IMR-90 (cell line): Measurements from ENCODE around the gene INAVA. TPM values are rescaled to one million over a fixed set of nuclear protein-coding genes. Genes with fewer than 3 reads are reported as not detected.
"Not testable (repeated sequence)": the region's sequence is repeated elsewhere in the genome, so short reads cannot be mapped to it uniquely, and the experiment has no call there.

ENCODE experiments used
- ATAC-seq: fragments of 200-7000 bp; cut with Tn5 transposase; 2 replicates; pipeline ENCODE4 v1.9.1; 2020; ENCODE audit warnings: low read depth, mild to moderate bottlenecking, moderate library complexity
- BruUV-seq: library from RNA; stranded (reverse); fragments of 400-500 nt; replicated peaks from 2 replicates; lab custom pipeline; 2021; lab: Mats Ljungman, UMichigan
- CTCF ChIA-PET: fragments of 300-600 bp; formaldehyde crosslinking; extraction: SDS; loops from one replicate; lab custom pipeline; 2021; ENCODE audit warnings: antibody characterized with exemption; lab: Yijun Ruan, JAX
- POLR2A ChIA-PET: fragments of 300-600 bp; sonication (Branson Sonifier 250); formaldehyde crosslinking; loops from one replicate; lab custom pipeline; 2022; ENCODE audit warnings: antibody characterized with exemption; ENCODE audit not compliant: unreplicated experiment; lab: Charles Lee
- DNase-seq: peaks from one replicate; pipeline ENCODE4 v3.0.0; 2013
- H2AFZ ChIP-seq: replicated peaks from 2 replicates; pipeline ENCODE3; 2013; ENCODE audit warnings: low read length, mild to moderate bottlenecking; ENCODE audit not compliant: poor library complexity
- H2AK5ac ChIP-seq: 2 replicates; pipeline ENCODE4 v1.6.1; 2013; ENCODE audit warnings: low read depth, low read length, inconsistent platforms
- H2AK9ac ChIP-seq: replicated peaks from 2 replicates; pipeline ENCODE3; 2013; ENCODE audit warnings: mild to moderate bottlenecking, low read depth, low read length, moderate library complexity; ENCODE audit not compliant: poor library complexity
- H2BK120ac ChIP-seq: 2 replicates; pipeline ENCODE4 v1.6.1; 2013; ENCODE audit warnings: low read depth, low read length, inconsistent platforms
- H2BK15ac ChIP-seq: 3 replicates; pipeline ENCODE4 v1.6.1; 2013; ENCODE audit warnings: low read depth, low read length, inconsistent platforms
- H2BK20ac ChIP-seq: 2 replicates; pipeline ENCODE4 v1.6.1; 2013; ENCODE audit warnings: low read depth, mild to moderate bottlenecking, inconsistent platforms, low read length, moderate library complexity
- H2BK5ac ChIP-seq: 2 replicates; pipeline ENCODE4 v1.6.1; 2013; ENCODE audit warnings: mild to moderate bottlenecking, low read depth, low read length, inconsistent platforms; ENCODE audit not compliant: poor library complexity, severe bottlenecking
- H3K14ac ChIP-seq: replicated peaks from 2 replicates; pipeline ENCODE4 v1.6.1; 2013; ENCODE audit warnings: low read depth, low read length, inconsistent platforms
- H3K18ac ChIP-seq: 2 replicates; pipeline ENCODE4 v1.6.1; 2013; ENCODE audit warnings: low read depth, low read length, control low read depth
- H3K23ac ChIP-seq: 2 replicates; pipeline ENCODE4 v1.6.1; 2013; ENCODE audit warnings: low read depth, low read length, inconsistent platforms
- H3K27ac ChIP-seq: 2 replicates; pipeline ENCODE4 v1.5.1; 2013; ENCODE audit warnings: mild to moderate bottlenecking, control low read depth, low read length; ENCODE audit not compliant: insufficient read depth
- H3K27me3 ChIP-seq: 2 replicates; pipeline ENCODE4 v1.6.1; 2013; ENCODE audit warnings: low read length; ENCODE audit not compliant: control insufficient read depth, insufficient read depth
- H3K36me3 ChIP-seq: 2 replicates; pipeline ENCODE4 v1.6.1; 2013; ENCODE audit warnings: low read length, mixed read lengths; ENCODE audit not compliant: control insufficient read depth, insufficient read depth
- H3K4ac ChIP-seq: 2 replicates; pipeline ENCODE4 v1.6.1; 2013; ENCODE audit warnings: low read depth, low read length, inconsistent platforms
- H3K4me1 ChIP-seq: 2 replicates; pipeline ENCODE4 v1.6.1; 2013; ENCODE audit warnings: low read length, mixed read lengths; ENCODE audit not compliant: control insufficient read depth, insufficient read depth
- H3K4me2 ChIP-seq: 2 replicates; pipeline ENCODE4 v1.6.1; 2013; ENCODE audit warnings: low read depth, mild to moderate bottlenecking, control low read depth, low read length, moderate library complexity
- H3K4me3 ChIP-seq: 2 replicates; pipeline ENCODE4 v1.5.1; 2013; ENCODE audit warnings: low read depth, mild to moderate bottlenecking, control low read depth, low read length, moderate library complexity; ENCODE audit not compliant: insufficient read depth
- H3K56ac ChIP-seq: 2 replicates; pipeline ENCODE4 v1.6.1; 2013; ENCODE audit warnings: low read length, inconsistent platforms; ENCODE audit not compliant: insufficient read depth; ENCODE audit errors: extremely low read depth
- H3K79me1 ChIP-seq, 2 experiments: 2 replicates each; pipeline ENCODE4 v1.6.1; 2013; ENCODE audit warnings: low read length in 2 of 2, inconsistent platforms in 1 of 2, low read depth in 1 of 2
- H3K9ac ChIP-seq: 2 replicates; pipeline ENCODE4 v1.6.1; 2013; ENCODE audit warnings: low read depth, low read length, control low read depth
- H3K9me1 ChIP-seq: 2 replicates; pipeline ENCODE4 v1.6.1; 2013; ENCODE audit warnings: low read length, inconsistent platforms; ENCODE audit not compliant: insufficient read depth
- H3K9me3 ChIP-seq: 2 replicates; pipeline ENCODE4 v1.6.1; 2013; ENCODE audit warnings: low read length; ENCODE audit not compliant: control insufficient read depth, insufficient read depth
- H4K20me1 ChIP-seq: 2 replicates; pipeline ENCODE4 v1.6.1; 2013; ENCODE audit warnings: low read length, inconsistent platforms; ENCODE audit not compliant: insufficient read depth
- H4K5ac ChIP-seq: 2 replicates; pipeline ENCODE4 v1.6.1; 2013; ENCODE audit warnings: mild to moderate bottlenecking, low read depth, low read length, control low read depth
- H4K8ac ChIP-seq, 2 experiments: 2 replicates each; pipeline ENCODE4 v1.6.1; 2013; ENCODE audit warnings: low read depth in 2 of 2, low read length in 2 of 2, control low read depth in 1 of 2, inconsistent platforms in 1 of 2
- H4K91ac ChIP-seq: 2 replicates; pipeline ENCODE4 v1.6.1; 2013; ENCODE audit warnings: low read depth, low read length, inconsistent platforms; ENCODE audit not compliant: insufficient read depth
- WGBS, 2 experiments: methylation state at CpG; one replicate each; pipeline versions ENCODE4 v1.1.5 to v1.1.7; 2013; ENCODE audit warnings: missing lambda C conversion rate in 2 of 2; ENCODE audit not compliant: insufficient read length in 1 of 2; ENCODE audit errors: extremely low coverage in 2 of 2; 5-methylcytosine and 5-hydroxymethylcytosine counted together
- dilution Hi-C: fragments of 300-500 bp; cut with HindIII; formaldehyde crosslinking; loops from one replicate; pipeline ENCODE4 v1.14.3; 2018; ENCODE audit warnings: low sequenced_read_pairs; ENCODE audit not compliant: unreplicated experiment
- in situ Hi-C: fragments of 300-500 bp; cut with MboI; formaldehyde crosslinking; loops from 3 replicates; pipeline ENCODE4 v1.14.3; 2019; ENCODE audit warnings: low sequenced_read_pairs, inconsistent platforms, mixed read lengths
- intact Hi-C: fragments of 100-400 bp; cut with micrococcal nuclease; formaldehyde crosslinking; loops from 2 replicates; pipeline ENCODE4 v1.10.0; 2022
- polyA plus RNA-seq, 3 experiments: library from polyadenylated mRNA; depleted of rRNA; stranded (reverse); fragments of >200 nt; gene quantifications; 2 replicates each; pipeline ENCODE4 v1.2.3, GENCODE V29; 2012; ENCODE audit warnings: low replicate concordance in 1 of 3
- total RNA-seq: library from RNA; depleted of rRNA; stranded (reverse); fragments of >200 nt; gene quantifications from 2 replicates; pipeline ENCODE4 v1.2.3, GENCODE V29; 2012
- TF ChIP-seq, protein P1 (sequence below): fragments of 150-350 bp; IDR thresholded peaks from 2 replicates; pipeline ENCODE4 v1.6.1; 2016; ENCODE audit warnings: low read depth, mild to moderate bottlenecking, low read length, moderate library complexity, borderline replicate concordance

Gene INAVA
- total and polyA plus RNA-seq, 2 of the 4 experiments (the other 2 are of a cell fraction): under 0.01 to 0.07 TPM

DNA sequence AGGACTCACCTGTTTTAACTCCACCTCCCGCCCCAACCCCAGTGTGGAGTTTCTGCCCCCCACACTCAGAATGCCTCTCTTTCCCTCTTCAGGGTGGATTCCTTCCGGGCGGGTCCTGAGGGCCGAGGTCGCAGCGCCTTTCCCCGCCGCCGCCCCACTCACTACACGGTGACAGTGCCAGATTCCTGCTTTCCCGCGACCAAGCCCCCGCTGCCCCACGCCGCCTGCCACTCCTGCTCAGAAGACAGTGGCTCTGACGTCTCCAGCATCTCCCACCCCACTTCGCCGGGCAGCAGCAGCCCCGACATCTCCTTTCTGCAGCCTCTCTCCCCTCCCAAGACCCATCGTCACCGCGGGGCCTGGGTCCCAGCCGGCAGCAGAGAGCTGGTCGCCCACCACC, 16.7 kb downstream of the INAVA start:
- in situ Hi-C loops: no loop called here
- Histone ChIP-seq H3K79me1 (no peaks in the 10 kb centered on the region), H2BK5ac (no peak overlapping the region), H2AFZ (no peak overlapping the region), H2AK9ac (no peak overlapping the region), H3K4ac (no peak overlapping the region), H3K4me2 (no peak overlapping the region), H4K5ac (no peak overlapping the region), H2BK120ac (no peak overlapping the region), H3K36me3 (no peaks in the 10 kb centered on the region), H3K4me3 (no peak overlapping the region), H3K9me3 (no peaks in the 10 kb centered on the region), H3K9ac (no peak overlapping the region), H3K23ac (no peak overlapping the region), H4K8ac (no peak overlapping the region), H2BK20ac (no peak overlapping the region), H3K18ac (no peak overlapping the region), H3K27me3 (peaks cover 23% of the 10 kb centered on the region), H2AK5ac (no peak overlapping the region), H4K20me1 (no peaks in the 10 kb centered on the region), H3K4me1 (no peaks in the 10 kb centered on the region), H2BK15ac (no peak overlapping the region), H4K91ac (no peak overlapping the region), H3K14ac (no peak overlapping the region), H3K9me1 (no peaks in the 10 kb centered on the region), H3K56ac (no peak overlapping the region), H3K27ac (no peak overlapping the region)
- ATAC-seq: no peak
- intact Hi-C loops: no loop called here
- CTCF ChIA-PET: no interaction called here
- no peak for DNase-seq
- TF ChIP-seq, protein P1, sequence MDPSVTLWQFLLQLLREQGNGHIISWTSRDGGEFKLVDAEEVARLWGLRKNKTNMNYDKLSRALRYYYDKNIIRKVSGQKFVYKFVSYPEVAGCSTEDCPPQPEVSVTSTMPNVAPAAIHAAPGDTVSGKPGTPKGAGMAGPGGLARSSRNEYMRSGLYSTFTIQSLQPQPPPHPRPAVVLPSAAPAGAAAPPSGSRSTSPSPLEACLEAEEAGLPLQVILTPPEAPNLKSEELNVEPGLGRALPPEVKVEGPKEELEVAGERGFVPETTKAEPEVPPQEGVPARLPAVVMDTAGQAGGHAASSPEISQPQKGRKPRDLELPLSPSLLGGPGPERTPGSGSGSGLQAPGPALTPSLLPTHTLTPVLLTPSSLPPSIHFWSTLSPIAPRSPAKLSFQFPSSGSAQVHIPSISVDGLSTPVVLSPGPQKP: no peak
- dilution Hi-C loops: no loop called here
- POLR2A ChIA-PET: no interaction called here
- no TSS peak for BruUV-seq
- WGBS, 2 experiments: 93% methylated on average over 18 of the region's 24 CpGs; no CpG with 5 or more reads in 1 of the 2 experiments

DNA sequence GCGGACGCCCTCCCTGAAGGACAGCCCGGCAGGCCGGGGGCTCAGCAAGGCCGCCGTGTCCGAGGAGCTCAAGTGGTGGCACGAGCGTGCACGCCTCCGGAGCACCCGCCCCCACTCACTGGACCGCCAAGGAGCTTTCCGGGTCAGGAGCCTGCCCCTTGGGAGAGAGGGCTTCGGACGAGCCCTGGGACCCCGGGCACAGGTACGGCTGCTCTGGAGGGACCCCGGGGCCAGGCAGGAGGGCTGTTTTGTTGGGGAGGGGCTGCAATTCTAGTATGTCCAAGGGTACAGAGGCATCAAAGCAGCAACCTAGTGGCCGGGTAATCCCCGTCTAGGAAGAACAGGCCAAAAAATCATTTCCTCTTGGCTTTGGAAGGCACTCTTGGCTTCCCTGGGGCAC, 17.2 kb downstream of the INAVA start:
- H4K91ac ChIP-seq, intact Hi-C loops, H2BK120ac ChIP-seq, in situ Hi-C loops, H2AK9ac ChIP-seq, DNase-seq, dilution Hi-C loops, H2AFZ ChIP-seq, H3K4me2 ChIP-seq, H2AK5ac ChIP-seq, BruUV-seq, H2BK20ac ChIP-seq, CTCF ChIA-PET, H4K20me1 ChIP-seq, H3K9me3 ChIP-seq, H2BK5ac ChIP-seq, H3K27ac ChIP-seq, POLR2A ChIA-PET, H2BK15ac ChIP-seq, ATAC-seq, H3K56ac ChIP-seq, H3K23ac ChIP-seq, H3K9ac ChIP-seq, H3K4me1 ChIP-seq, H3K79me1 ChIP-seq, H3K9me1 ChIP-seq, H3K14ac ChIP-seq, H4K5ac ChIP-seq, H3K4me3 ChIP-seq, H3K36me3 ChIP-seq, H4K8ac ChIP-seq, H3K4ac ChIP-seq, H3K18ac ChIP-seq: not testable (repeated sequence)
- WGBS, 2 experiments: 83% methylated on average over 2 of the region's 21 CpGs; no CpG with 5 or more reads in 1 of the 2 experiments
- H3K27me3 ChIP-seq: peaks cover 28% of the 10 kb centered on the region
